H1 (cell line): Measurements from ENCODE around the gene MOCS3. TPM values are rescaled to one million over a fixed set of nuclear protein-coding genes. Genes with fewer than 3 reads are reported as not detected.
A peak's percentile ranks its signal among the peaks of the same experiment; 100 is the strongest.

Experiments
- CTCF ChIA-PET: fragments of 300-600 bp; sonication (Branson Sonifier 250); formaldehyde crosslinking; loops from one replicate; lab custom pipeline; 2021; ENCODE audit not compliant: partially characterized antibody; lab: Charles Lee
- POLR2A ChIA-PET: fragments of 300-600 bp; sonication (Branson Sonifier 250); formaldehyde crosslinking; loops from one replicate; lab custom pipeline; 2021; ENCODE audit warnings: inconsistent platforms; ENCODE audit not compliant: partially characterized antibody; lab: Charles Lee
- DNase-seq, 2 experiments: peaks; one replicate each; pipeline versions ENCODE4 v3.0.0 to v3.0.0-alpha.2; 2010 to 2022; ENCODE audit warnings: low spot score in 2 of 2, low read depth in 1 of 2, mixed read lengths in 1 of 2
- FAIRE-seq: peaks from 2 replicates; lab custom pipeline; 2011; peaks lifted over from hg19 to GRCh38; lab: Jason Lieb, UNC
- H2AFZ ChIP-seq: 2 replicates; pipeline ENCODE4 v1.8.1; 2012; ENCODE audit warnings: low read length, inconsistent platforms
- H2AK5ac ChIP-seq: 2 replicates; pipeline ENCODE4 v1.6.1; 2013; ENCODE audit warnings: low read depth, low read length
- H2BK120ac ChIP-seq: replicated peaks from 2 replicates; pipeline ENCODE3; 2013; ENCODE audit warnings: low read depth, low read length, inconsistent platforms
- H2BK12ac ChIP-seq: 2 replicates; pipeline ENCODE4 v1.6.1; 2013; ENCODE audit warnings: low read depth, low read length
- H2BK15ac ChIP-seq: 2 replicates; pipeline ENCODE4 v1.6.1; 2013; ENCODE audit warnings: low read length
- H2BK20ac ChIP-seq: 2 replicates; pipeline ENCODE4 v1.6.1; 2013; ENCODE audit warnings: low read length
- H2BK5ac ChIP-seq: 2 replicates; pipeline ENCODE4 v1.6.1; 2013; ENCODE audit warnings: low read depth, low read length
- H3K14ac ChIP-seq: 2 replicates; pipeline ENCODE4 v1.6.1; 2013; ENCODE audit warnings: inconsistent platforms; ENCODE audit not compliant: insufficient read length
- H3K18ac ChIP-seq: 2 replicates; pipeline ENCODE4 v1.6.1; 2013; ENCODE audit warnings: low read length; ENCODE audit errors: extremely low read depth
- H3K23ac ChIP-seq: 2 replicates; pipeline ENCODE4 v1.6.1; 2013; ENCODE audit warnings: inconsistent platforms; ENCODE audit not compliant: insufficient read length
- H3K23me2 ChIP-seq: 2 replicates; pipeline ENCODE4 v1.6.1; 2013; ENCODE audit warnings: low read depth, low read length
- H3K27ac ChIP-seq: 2 replicates; pipeline ENCODE4 v1.6.1; 2011; ENCODE audit warnings: low read depth, low read length, inconsistent platforms
- H3K27me3 ChIP-seq, 4 experiments: replicated peaks in 1 of 4; 1 replicate in 1 of 4; 2 replicates in 3 of 4; pipeline versions ENCODE4 v1.6.1 to v1.8.1; 2011 to 2013; ENCODE audit warnings: low read length in 3 of 4, mild to moderate bottlenecking in 3 of 4, inconsistent platforms in 2 of 4, mixed read lengths in 2 of 4, moderate library complexity in 1 of 4; ENCODE audit not compliant: control insufficient read depth in 3 of 4, insufficient read depth in 3 of 4; ENCODE audit errors: extremely low read depth in 1 of 4
- H3K36me3 ChIP-seq, 4 experiments: 2 replicates each; pipeline versions ENCODE4 v1.6.1 to v1.8.1; 2011 to 2013; ENCODE audit warnings: mild to moderate bottlenecking in 4 of 4, low read length in 3 of 4, moderate library complexity in 2 of 4, control low read depth in 1 of 4, inconsistent platforms in 1 of 4; ENCODE audit not compliant: insufficient read depth in 4 of 4, control insufficient read depth in 2 of 4
- H3K4ac ChIP-seq: replicated peaks from 2 replicates; pipeline ENCODE3; 2013; ENCODE audit warnings: low read length, low read depth, mixed read lengths, inconsistent platforms; ENCODE audit not compliant: insufficient read length
- H3K4me1 ChIP-seq, 4 experiments: replicated peaks in 1 of 4; 1 replicate in 1 of 4; 2 replicates in 3 of 4; pipeline versions ENCODE4 v1.6.1 to v1.8.1; 2011 to 2013; ENCODE audit warnings: low read length in 3 of 4, inconsistent platforms in 2 of 4, mixed read lengths in 1 of 4; ENCODE audit not compliant: insufficient read depth in 4 of 4, control insufficient read depth in 3 of 4
- H3K4me2 ChIP-seq, 2 experiments: 2 replicates each; pipeline versions ENCODE4 v1.6.1 to v1.8.1; 2011 to 2013; ENCODE audit warnings: low read depth in 2 of 2, low read length in 2 of 2, control low read depth in 1 of 2, inconsistent platforms in 1 of 2, mild to moderate bottlenecking in 1 of 2; ENCODE audit not compliant: insufficient read depth in 1 of 2
- H3K4me3 ChIP-seq, 4 experiments: fragments of 200-600, 300-600 bp in 1 of 4; sonication (generic), shearing (Covaris generic), sonication (Bioruptor Twin) in 1 of 4; 2 replicates each; pipeline versions ENCODE4 v1.5.1 to v1.8.1; 2011 to 2016; ENCODE audit warnings: low read length in 4 of 4, low read depth in 3 of 4, control low read depth in 2 of 4, inconsistent platforms in 2 of 4, mild to moderate bottlenecking in 2 of 4, mixed read lengths in 1 of 4, moderate library complexity in 1 of 4; ENCODE audit not compliant: insufficient read depth in 2 of 4; ENCODE audit errors: extremely low read depth in 1 of 4
- H3K56ac ChIP-seq: replicated peaks from 2 replicates; pipeline ENCODE3; 2013; ENCODE audit warnings: low read depth, mild to moderate bottlenecking, mixed read lengths, low read length, inconsistent platforms; ENCODE audit not compliant: insufficient read length
- H3K79me1 ChIP-seq: 2 replicates; pipeline ENCODE4 v1.6.1; 2013; ENCODE audit warnings: low read depth, low read length, control low read depth
- H3K79me2 ChIP-seq, 2 experiments: 2 replicates each; pipeline versions ENCODE4 v1.6.1 to v1.8.1; 2012 to 2013; ENCODE audit warnings: low read length in 2 of 2, mild to moderate bottlenecking in 2 of 2, inconsistent platforms in 1 of 2; ENCODE audit not compliant: insufficient read depth in 2 of 2, control insufficient read depth in 1 of 2
- H3K9ac ChIP-seq, 4 experiments: replicated peaks in 1 of 4; 1 replicate in 1 of 4; 2 replicates in 3 of 4; pipeline versions ENCODE4 v1.6.1 to v1.8.1; 2011 to 2013; ENCODE audit warnings: low read depth in 3 of 4, low read length in 3 of 4, control low read depth in 2 of 4, mild to moderate bottlenecking in 2 of 4, moderate library complexity in 2 of 4, inconsistent platforms in 1 of 4; ENCODE audit errors: extremely low read depth in 1 of 4
- H3K9me3 ChIP-seq, 2 experiments: 2 replicates each; pipeline versions ENCODE4 v1.6.1 to v1.8.1; 2012 to 2013; ENCODE audit warnings: mild to moderate bottlenecking in 2 of 2, moderate library complexity in 2 of 2, control low read depth in 1 of 2, inconsistent platforms in 1 of 2, low read depth in 1 of 2, low read length in 1 of 2, mixed read lengths in 1 of 2; ENCODE audit not compliant: insufficient read depth in 2 of 2
- H4K20me1 ChIP-seq, 2 experiments: replicated peaks in 1 of 2; 2 replicates each; pipeline versions ENCODE3 to v1.8.1; 2011 to 2013; ENCODE audit warnings: inconsistent platforms in 2 of 2, low read length in 2 of 2, mild to moderate bottlenecking in 1 of 2; ENCODE audit not compliant: insufficient read depth in 2 of 2, control insufficient read depth in 1 of 2
- H4K5ac ChIP-seq: 2 replicates; pipeline ENCODE4 v1.6.1; 2013; ENCODE audit warnings: low read length, low read depth, mixed read lengths, inconsistent platforms; ENCODE audit not compliant: insufficient read length
- H4K8ac ChIP-seq: 2 replicates; pipeline ENCODE4 v1.8.0; 2013; ENCODE audit warnings: mild to moderate bottlenecking, moderate library complexity, low read length, inconsistent platforms; ENCODE audit not compliant: insufficient read depth; ENCODE audit errors: extremely low read depth
- H4K91ac ChIP-seq: replicated peaks from 2 replicates; pipeline ENCODE3; 2013; ENCODE audit warnings: low read length, mixed read lengths, inconsistent platforms; ENCODE audit not compliant: insufficient read length
- POLR2AphosphoS5 ChIP-seq: IDR thresholded peaks from 2 replicates; pipeline ENCODE4 v1.6.1; 2011; ENCODE audit warnings: low read depth, low read length
- WGBS, 2 experiments: shearing (Covaris generic) in 1 of 2; methylation state at CpG; one replicate each; pipeline versions ENCODE4 v1.1.6 to v1.1.7; 2013 to 2015; ENCODE audit warnings: low lambda C conversion rate in 2 of 2, mixed read lengths in 2 of 2, inconsistent platforms in 1 of 2, low coverage in 1 of 2, missing lambda C conversion rate in 1 of 2; ENCODE audit not compliant: insufficient replicate concordance in 2 of 2, insufficient coverage in 1 of 2, insufficient read length in 1 of 2; ENCODE audit errors: extremely low coverage in 1 of 2, missing lambda C conversion rate in 1 of 2; 5-methylcytosine and 5-hydroxymethylcytosine counted together
- polyA plus RNA-seq, 7 experiments: library from polyadenylated mRNA; depleted of rRNA in 3 of 7; stranded (reverse) in 5 of 7; unstranded in 2 of 7; fragments of >200 nt in 5 of 7; fragments of 200-250 nt in 2 of 7; gene quantifications; 1 replicate in 5 of 7; 2 replicates in 1 of 7; 4 replicates in 1 of 7; pipeline versions ENCODE4 v1.2.1 to v1.2.3, GENCODE V29; 2011 to 2013; ENCODE audit warnings: missing spikeins in 2 of 7, mixed read lengths in 2 of 7
- total RNA-seq: library from RNA; stranded (reverse); fragmentation: NEBNext Ultra II Directional; extraction: Animal tissue kit (Norgen Biotek cat#: 25700); gene quantifications from 2 replicates; pipeline ENCODE4 v1.2.1, GENCODE V29; 2021
- TF ChIP-seq, protein P1 (sequence below): IDR thresholded peaks from 2 replicates; pipeline ENCODE4 v1.6.1; 2012; ENCODE audit warnings: inconsistent platforms

MOCS3 gene
- total and polyA plus RNA-seq, 2 of the 8 experiments (the other 6 are each of a cell fraction or from before 2014, with no cell fraction given), result 6.2 to 6.3 TPM

DNA sequence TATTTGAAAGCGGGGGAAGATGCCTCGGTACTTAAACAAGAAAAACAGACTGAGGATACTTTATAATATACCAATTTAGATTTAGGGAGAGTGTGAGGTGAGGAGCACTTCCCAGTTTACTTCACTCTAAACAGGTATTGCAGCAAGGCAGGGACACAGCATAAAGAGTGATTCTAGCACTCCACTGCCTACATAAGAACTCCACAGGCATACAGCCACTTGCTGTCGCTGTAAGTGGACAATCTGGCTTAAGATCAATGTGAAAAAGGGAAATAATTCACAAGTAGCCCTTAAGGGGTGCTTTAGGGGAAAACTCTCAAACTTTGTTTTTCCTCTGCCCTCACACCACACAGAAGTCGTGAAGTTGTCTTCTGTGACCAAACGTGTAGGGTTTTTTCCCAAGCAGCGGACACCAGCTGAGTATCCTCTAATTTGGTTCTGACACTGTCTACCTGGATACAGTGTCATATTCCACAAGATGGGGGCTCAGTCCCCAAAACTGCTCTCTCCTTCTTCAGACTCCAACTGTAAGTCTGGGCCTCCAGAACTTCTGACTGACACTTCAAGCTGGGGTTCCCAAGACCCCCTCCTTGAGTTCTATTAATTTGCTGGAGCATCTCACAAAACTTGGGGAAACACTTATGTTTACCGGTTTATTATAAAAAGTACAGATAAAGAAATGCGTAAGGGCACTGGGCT lies 36.7 kb upstream of the MOCS3 start:
- CTCF ChIA-PET, result interaction anchor here (0.7 to 1.5 kb wide), 5 partner anchors 14 to 129 kb away, joined by 3 to 6 read pairs (median 4); partner anchors contain the start of gene BCAS4
- no peak overlapping the region for H3K23ac ChIP-seq
- no peak for FAIRE-seq
- no peak overlapping the region for H2AFZ ChIP-seq
- H3K9me3 ChIP-seq, result no peaks in the 10 kb centered on the region
- H3K56ac ChIP-seq, result no peak overlapping the region
- H2BK5ac ChIP-seq, result no peak overlapping the region
- no peak overlapping the region for H2BK12ac ChIP-seq
- TF ChIP-seq, protein P1, sequence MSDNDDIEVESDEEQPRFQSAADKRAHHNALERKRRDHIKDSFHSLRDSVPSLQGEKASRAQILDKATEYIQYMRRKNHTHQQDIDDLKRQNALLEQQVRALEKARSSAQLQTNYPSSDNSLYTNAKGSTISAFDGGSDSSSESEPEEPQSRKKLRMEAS, result no peak
- TF ChIP-seq POLR2AphosphoS5, result peak; percentile 64; the same call in 1 of the 2 replicates
- TF ChIP-seq, all 59 proteins: peak for 1
- H3K79me2 ChIP-seq, result peaks cover 71 to 100% of the 10 kb centered on the region in 2 experiments
- H4K5ac ChIP-seq, result no peak overlapping the region
- no peak overlapping the region for H3K4me2 ChIP-seq
- no peak overlapping the region for H2AK5ac ChIP-seq
- H3K14ac ChIP-seq, result no peak overlapping the region
- H3K36me3 ChIP-seq, result peaks cover 0 to 54% (median 5%) of the 10 kb centered on the region in 4 experiments; a peak in 6 of 8 replicates
- DNase-seq, result no peak
- H3K4ac ChIP-seq, result no peak overlapping the region
- no peak overlapping the region for H3K4me3 ChIP-seq
- no peak overlapping the region for H4K91ac ChIP-seq
- no peak overlapping the region for H2BK15ac ChIP-seq
- peaks cover 43 to 61% of the 10 kb centered on the region in 2 experiments for H4K20me1 ChIP-seq
- H3K27me3 ChIP-seq, result no peaks in the 10 kb centered on the region
- peaks cover 0 to 11% (median 6%) of the 10 kb centered on the region in 4 experiments; a peak in 4 of 7 replicates for H3K4me1 ChIP-seq
- no peak overlapping the region for H3K9ac ChIP-seq
- H3K18ac ChIP-seq, result no peak overlapping the region
- peaks cover 2% of the 10 kb centered on the region; the same call in 1 of the 2 replicates for H3K79me1 ChIP-seq
- no peak overlapping the region for H2BK120ac ChIP-seq
- H3K23me2 ChIP-seq, result no peaks in the 10 kb centered on the region
- POLR2A ChIA-PET, result interaction anchor here (1.0 to 13.9 kb wide), 5 partner anchors 8 to 27 kb away, joined by 3 to 206 read pairs (median 5); partner anchors contain the start of gene ADNP
- no peak overlapping the region for H3K27ac ChIP-seq
- H4K8ac ChIP-seq, result no peak overlapping the region
- 87% methylated on average over 8 of the region's 8 CpGs; no CpG with 5 or more reads in 1 of the 2 experiments for whole genome bisulfite sequencing, 2 experiments
- H2BK20ac ChIP-seq, result no peak overlapping the region
